SU-DHL-6 (cell line): Measurements from ENCODE around the gene COL18A1.

Experiments used
- H2AFZ ChIP-seq: fragments of 200-600 bp; sonication (generic); 2 replicates; pipeline ENCODE4 v1.6.1; 2014; ENCODE audit warnings: low read depth, mild to moderate bottlenecking, moderate library complexity, mixed read lengths, antibody characterized with exemption, low read length; ENCODE audit not compliant: severe bottlenecking
- H3F3A ChIP-seq: fragments of 200-600 bp; shearing (Covaris generic); 2 replicates; pipeline ENCODE4 v1.6.0; 2016; ENCODE audit warnings: antibody characterized with exemption, mild to moderate bottlenecking; ENCODE audit not compliant: insufficient read depth
- H3K27ac ChIP-seq: fragments of 200-600 bp; sonication (generic); 2 replicates; pipeline ENCODE4 v1.5.1; 2016; ENCODE audit warnings: low read depth, mild to moderate bottlenecking, low read length, moderate library complexity, mixed read lengths
- H3K27me3 ChIP-seq: fragments of 200-600 bp; sonication (generic), shearing (Covaris generic); 2 replicates; pipeline ENCODE4 v1.6.0; 2014; ENCODE audit warnings: mild to moderate bottlenecking, low read length
- H3K36me3 ChIP-seq: fragments of 200-600 bp; sonication (generic); 2 replicates; pipeline ENCODE4 v1.6.1; 2014; ENCODE audit warnings: mild to moderate bottlenecking, low read length, mixed read lengths
- H3K4me2 ChIP-seq: fragments of 300-600, 200-600 bp; shearing (Covaris generic), sonication (generic); 2 replicates; pipeline ENCODE4 v1.6.0; 2014; ENCODE audit warnings: low read length, low read depth, mild to moderate bottlenecking; ENCODE audit not compliant: poor library complexity, severe bottlenecking
- H3K4me3 ChIP-seq: fragments of 200-600 bp; sonication (generic); 2 replicates; pipeline ENCODE4 v1.5.1; 2014; ENCODE audit warnings: antibody characterized with exemption, low read length, mild to moderate bottlenecking, mixed read lengths; ENCODE audit not compliant: insufficient read depth, poor library complexity, severe bottlenecking
- H3K79me2 ChIP-seq: fragments of 200-600 bp; sonication (generic); 2 replicates; pipeline ENCODE4 v1.6.1; 2014; ENCODE audit warnings: mild to moderate bottlenecking, low read length, moderate library complexity; ENCODE audit not compliant: insufficient read depth
- H3K9ac ChIP-seq: fragments of 200-600 bp; sonication (generic); 2 replicates; pipeline ENCODE4 v1.7.0; 2014; ENCODE audit warnings: mild to moderate bottlenecking, low read length
- H3K9me2 ChIP-seq: fragments of 200-600 bp; sonication (generic); replicated peaks from 2 replicates; pipeline ENCODE4 v1.6.1; 2014; ENCODE audit warnings: low read length; ENCODE audit not compliant: insufficient read depth
- H3K9me3 ChIP-seq: fragments of 200-600 bp; sonication (generic); 2 replicates; pipeline ENCODE4 v1.6.1; 2014; ENCODE audit warnings: low read length, mixed read lengths; ENCODE audit not compliant: insufficient read depth
- H4K20me1 ChIP-seq: fragments of 200-600 bp; sonication (generic); 2 replicates; pipeline ENCODE4 v1.6.1; 2014; ENCODE audit warnings: low read depth, mild to moderate bottlenecking, antibody characterized with exemption, low read length, moderate library complexity, mixed read lengths
- CTCF ChIP-seq: fragments of 200-600 bp; sonication (generic); IDR thresholded peaks from one replicate; pipeline ENCODE4 v1.5.1; 2017; ENCODE audit warnings: antibody characterized with exemption, mild to moderate bottlenecking, low read length, moderate library complexity; ENCODE audit not compliant: insufficient read depth, poor library complexity, severe bottlenecking
- EZH2phosphoT487 ChIP-seq: fragments of 200-600 bp; sonication (generic), shearing (Covaris generic); conservative IDR thresholded peaks from 2 replicates; pipeline ENCODE4 v1.6.1; 2018; ENCODE audit warnings: mild to moderate bottlenecking, antibody characterized with exemption, low read length, moderate library complexity, mixed read lengths

The COL18A1 gene

GRCh38 chr21:45372732-45373355, 32.1 kb upstream of the COL18A1 start:
- no peaks in the 10 kb centered on the region for H3K27me3 ChIP-seq
- H3K4me3 ChIP-seq = no peak overlapping the region
- H3K9me2 ChIP-seq = no peaks in the 10 kb centered on the region
- H3K36me3 ChIP-seq = no peaks in the 10 kb centered on the region
- no peak overlapping the region for H3K27ac ChIP-seq
- no peak overlapping the region for H3K4me2 ChIP-seq
- TF ChIP-seq CTCF = no peak
- no peak for TF ChIP-seq EZH2phosphoT487
- no peaks in the 10 kb centered on the region for H3K79me2 ChIP-seq
- no peak overlapping the region for H3K9ac ChIP-seq
- H3F3A ChIP-seq = no peaks in the 10 kb centered on the region
- H2AFZ ChIP-seq = no peak overlapping the region
- no peaks in the 10 kb centered on the region for H3K9me3 ChIP-seq
- no peaks in the 10 kb centered on the region for H4K20me1 ChIP-seq

GRCh38 chr21:45373991-45374816, 30.8 kb upstream of the COL18A1 start:
- no peak overlapping the region for H3K4me2 ChIP-seq
- no peak for TF ChIP-seq CTCF
- TF ChIP-seq EZH2phosphoT487 = no peak

GRCh38 chr21:45374826-45375455, 30.0 kb upstream of the COL18A1 start:
- Histone ChIP-seq H3K4me3 (no peak overlapping the region), H3K79me2 (no peaks in the 10 kb centered on the region), H2AFZ (no peak overlapping the region), H3K27me3 (no peaks in the 10 kb centered on the region), H3F3A (no peaks in the 10 kb centered on the region), H3K27ac (no peak overlapping the region), H3K4me2 (no peak overlapping the region), H3K9me3 (no peaks in the 10 kb centered on the region), H3K9ac (no peak overlapping the region), H4K20me1 (no peaks in the 10 kb centered on the region), H3K9me2 (no peaks in the 10 kb centered on the region), H3K36me3 (no peaks in the 10 kb centered on the region)
- no peak for TF ChIP-seq EZH2phosphoT487
- no peak for TF ChIP-seq CTCF

More at GRCh38 chr21:45373991-45374816, 30.8 kb upstream of the COL18A1 start:
- H3K27ac ChIP-seq = no peak overlapping the region
- H3K36me3 ChIP-seq = no peaks in the 10 kb centered on the region
- no peaks in the 10 kb centered on the region for H3F3A ChIP-seq
- H3K9me3 ChIP-seq = no peaks in the 10 kb centered on the region
- no peaks in the 10 kb centered on the region for H4K20me1 ChIP-seq
- H3K79me2 ChIP-seq = no peaks in the 10 kb centered on the region
- H3K9me2 ChIP-seq = no peaks in the 10 kb centered on the region
- H3K4me3 ChIP-seq = no peak overlapping the region
- H2AFZ ChIP-seq = no peak overlapping the region
- H3K9ac ChIP-seq = no peak overlapping the region
- no peaks in the 10 kb centered on the region for H3K27me3 ChIP-seq
